NCI-H524 treated with DMSO at 0.1 percent for 48 hours (cell line): ENCODE measurements around the gene INHBA.

Experiments
- DNase-seq: peaks from one replicate; lab custom pipeline; 2025; lab: John Stamatoyannopoulos, UW

Gene INHBA

GRCh38 chr7:41688906-41689305 lies 14.0 kb downstream of the INHBA start:
- DNase-seq = no peak

- DNase-seq = no peak
Measured at GRCh38 chr7:41688012-41688625, 14.8 kb downstream of the INHBA start.

GRCh38 chr7:41685684-41686083 lies 17.2 kb downstream of the INHBA start:
- DNase-seq = no peak

- DNase-seq = no peak
Measured at GRCh38 chr7:41682422-41682821, 20.5 kb downstream of the INHBA start.

DNA sequence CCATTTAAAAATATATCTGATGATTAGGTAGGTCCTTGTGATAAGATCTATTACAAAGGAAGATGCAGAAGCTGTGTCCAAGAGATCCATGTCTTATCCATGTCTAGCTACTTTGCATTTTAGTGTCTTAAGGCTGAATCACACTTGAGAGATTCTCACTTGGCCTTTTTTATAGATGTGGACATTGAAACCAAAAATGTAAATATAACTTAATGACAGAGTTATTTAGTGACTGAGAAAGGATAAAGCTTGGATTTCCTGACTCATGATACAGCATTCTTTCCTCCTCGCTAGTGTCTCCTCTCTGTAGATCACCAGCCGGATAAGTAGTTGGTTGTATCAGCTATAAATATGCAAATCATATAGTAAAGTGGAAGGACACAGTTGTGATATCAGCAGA lies 23.3 kb downstream of the INHBA start:
- no peak for DNase-seq

DNA sequence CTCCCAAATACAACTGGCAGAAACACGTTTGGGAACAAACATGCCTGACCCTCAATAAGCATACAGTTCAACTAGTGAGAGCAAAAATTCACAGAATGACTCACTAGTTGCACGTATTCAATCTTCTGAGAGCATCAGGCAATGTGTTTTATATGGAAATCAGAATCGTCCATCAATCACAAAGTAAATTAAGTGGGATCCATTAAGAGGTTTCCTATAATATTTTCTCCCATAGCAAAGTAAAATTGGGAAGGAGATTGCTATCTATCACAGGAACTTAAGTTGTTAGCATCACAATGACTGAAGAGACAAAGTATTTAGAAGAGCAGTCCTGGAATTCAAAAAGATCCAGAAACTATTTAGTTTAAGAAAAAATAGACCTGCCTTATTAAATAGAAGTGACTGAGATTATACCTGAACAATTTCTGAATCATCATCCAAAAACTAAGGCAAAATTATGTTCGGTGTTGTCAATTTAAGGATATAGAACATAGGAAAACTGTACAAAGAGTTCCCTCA lies 28.3 kb downstream of the INHBA start:
- no peak for DNase-seq

GRCh38 chr7:41661596-41661995 lies 41.3 kb downstream of the INHBA start:
- no peak for DNase-seq

DNA sequence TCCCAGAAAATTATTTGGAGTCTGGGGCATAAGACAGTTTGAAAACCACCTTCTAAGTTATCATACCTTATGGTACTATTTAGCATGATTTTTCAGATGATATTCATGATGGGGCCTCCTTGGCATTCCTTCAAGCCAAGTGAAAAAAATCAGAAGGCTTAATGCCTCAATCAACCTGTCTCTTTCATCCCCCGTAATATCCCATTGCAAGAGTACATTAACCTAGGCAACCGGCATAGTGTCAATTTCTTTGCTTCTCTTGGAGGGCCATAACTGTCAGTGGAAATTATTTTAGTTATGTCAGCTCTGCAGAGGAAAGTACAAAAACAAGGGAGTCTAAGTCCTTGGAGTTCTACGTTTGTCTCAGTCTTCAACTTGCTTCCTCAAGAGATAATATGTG lies 43.4 kb downstream of the INHBA start:
- no peak for DNase-seq

GRCh38 chr7:41656366-41656765 lies 46.5 kb downstream of the INHBA start:
- no peak for DNase-seq

GRCh38 chr7:41655426-41655825 lies 47.5 kb downstream of the INHBA start:
- no peak for DNase-seq

- DNase-seq = no peak
Measured at GRCh38 chr7:41652267-41652666, 50.6 kb downstream of the INHBA start.

DNA sequence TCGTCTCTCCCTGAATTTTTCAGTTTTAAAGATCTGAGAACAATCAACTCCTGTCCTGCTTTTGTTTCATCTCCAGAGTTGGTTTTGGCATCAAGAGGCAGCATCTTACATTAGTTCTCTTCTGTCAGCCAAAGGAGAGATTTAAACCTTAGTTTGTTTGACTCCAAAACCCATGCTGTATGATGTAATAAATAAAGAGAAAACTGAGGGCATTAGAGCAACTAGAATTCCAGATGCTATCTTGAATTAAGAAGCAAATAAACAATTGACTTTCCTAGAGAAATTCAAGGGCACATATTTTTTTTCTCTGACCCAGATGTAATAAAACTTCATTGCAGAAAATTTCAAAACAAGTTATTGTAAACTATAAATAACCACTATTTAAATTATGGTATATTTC lies 54.4 kb downstream of the INHBA start:
- no peak for DNase-seq

DNA sequence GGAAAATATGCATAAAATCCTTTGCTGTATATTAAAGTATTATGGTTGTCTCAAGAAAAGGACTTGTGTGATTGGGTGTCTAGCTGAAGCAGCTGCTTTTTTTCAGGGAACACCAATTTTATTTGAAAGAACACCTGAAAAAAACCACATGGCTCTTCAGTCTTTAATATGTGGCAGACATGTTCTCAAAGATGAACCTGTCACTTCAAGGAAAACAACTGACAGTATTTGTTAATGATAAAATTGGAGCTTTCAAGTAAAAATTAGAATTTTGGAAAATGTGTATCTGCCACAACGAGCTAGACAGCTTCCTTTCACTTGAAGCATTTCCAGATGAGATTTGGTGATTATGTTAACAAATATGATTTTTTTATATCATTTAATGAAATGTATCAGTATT lies 59.3 kb downstream of the INHBA start:
- DNase-seq = no peak

DNA sequence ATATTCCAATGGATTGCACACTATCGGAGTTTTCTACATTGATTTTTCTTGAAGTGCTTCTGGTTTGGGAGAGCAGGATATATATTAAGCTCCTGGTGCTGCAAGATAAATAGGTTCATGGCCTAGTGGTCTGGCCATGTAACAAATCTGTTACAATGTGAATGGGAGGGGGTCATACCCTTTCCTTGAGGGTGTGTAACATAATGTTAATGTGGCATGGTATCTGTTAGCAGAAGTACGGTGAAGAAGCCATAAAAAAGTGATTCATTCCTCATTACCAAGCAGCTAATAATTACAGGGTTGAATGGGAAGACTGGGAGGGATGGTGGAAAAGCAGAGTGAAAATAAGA lies 61.2 kb downstream of the INHBA start:
- no peak for DNase-seq

GRCh38 chr7:41641011-41641664 lies 61.8 kb downstream of the INHBA start:
- no peak for DNase-seq

GRCh38 chr7:41640487-41640886 lies 62.4 kb downstream of the INHBA start:
- DNase-seq = no peak

GRCh38 chr7:41637049-41637448 lies 65.8 kb downstream of the INHBA start:
- no peak for DNase-seq
